Activated naive CD4-positive, alpha-beta T cell treated with Interleukin-2 at 50 U/mL for 16 hours (primary cell): Measurements from ENCODE around the gene TEX11.
"Not testable (repeated sequence)": the region's sequence is repeated elsewhere in the genome, so short reads cannot be mapped to it uniquely, and the experiment has no call there.

Source experiments
- DNase-seq: peaks from one replicate; pipeline ENCODE4 v3.0.0-alpha.2; 2020

TEX11 gene

DNA sequence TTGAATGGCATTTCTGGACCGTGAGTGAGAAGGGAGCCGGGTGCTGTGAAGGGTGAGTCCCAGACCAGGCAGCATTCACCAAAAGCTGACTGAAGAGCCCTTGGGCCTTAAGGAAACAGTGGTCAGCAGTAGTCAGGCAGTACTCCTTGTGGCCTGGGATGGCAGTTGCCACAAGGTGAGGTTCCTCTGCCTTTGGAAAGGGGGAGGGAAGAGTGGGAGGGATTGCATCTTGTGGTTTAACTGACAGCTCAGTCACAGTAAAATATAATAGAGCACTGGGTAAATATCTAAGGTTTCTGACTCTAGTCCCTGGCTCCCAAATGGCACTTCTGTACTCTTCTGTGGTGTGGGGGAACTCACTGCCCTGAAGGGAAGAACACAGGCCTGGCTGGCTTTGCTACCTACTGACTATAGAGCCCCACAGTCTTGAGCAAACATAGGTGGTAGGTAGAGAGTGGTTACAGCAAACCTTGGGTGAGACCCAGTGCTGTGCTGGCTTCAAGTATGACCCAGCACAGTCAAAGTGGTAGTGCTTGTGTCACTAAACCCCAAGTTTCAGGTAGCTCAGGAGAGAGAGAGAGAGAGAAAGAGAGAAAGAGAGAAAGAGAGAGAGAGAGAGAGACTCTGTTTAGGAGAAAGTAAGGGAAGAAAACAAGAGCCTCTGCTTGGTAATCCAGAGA, 154.2 kb downstream of the TEX11 start:
- DNase-seq: no peak

DNA sequence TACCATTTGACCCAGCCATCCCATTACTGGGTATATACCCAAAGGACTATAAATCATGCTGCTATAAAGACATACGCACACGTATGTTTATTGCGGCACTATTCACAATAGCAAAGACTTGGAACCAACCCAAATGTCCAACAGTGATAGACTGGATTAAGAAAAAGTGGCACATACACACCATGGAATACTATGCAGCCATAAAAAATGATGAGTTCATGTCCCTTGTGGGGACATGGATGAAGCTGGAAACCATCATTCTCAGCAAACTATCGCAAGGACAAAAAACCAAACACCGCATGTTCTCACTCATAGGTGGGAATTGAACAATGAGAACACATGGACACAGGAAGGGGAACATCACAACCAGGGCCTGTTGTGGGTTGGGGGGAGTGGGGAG, 174.7 kb downstream of the TEX11 start:
- DNase-seq: not testable (repeated sequence)

DNA sequence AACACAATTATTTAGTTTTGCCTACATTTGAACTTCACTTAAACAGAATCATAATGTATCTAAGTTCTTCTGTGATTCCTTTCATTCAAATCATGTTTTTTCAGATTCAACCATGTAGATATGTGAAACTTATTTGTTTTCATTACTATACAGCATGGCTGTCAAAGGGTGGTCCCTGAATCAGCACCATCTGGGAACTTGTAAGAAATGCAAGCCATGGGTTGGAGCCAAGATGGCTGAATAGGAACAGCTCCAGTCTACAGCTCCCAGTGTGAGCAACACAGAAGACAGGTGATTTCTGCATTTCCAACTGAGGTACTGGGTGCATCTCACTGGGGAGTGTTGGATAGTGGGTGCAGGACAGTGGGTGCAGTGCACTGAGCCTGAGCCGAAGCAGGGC, 180.6 kb downstream of the TEX11 start:
- not testable (repeated sequence) for DNase-seq

DNA sequence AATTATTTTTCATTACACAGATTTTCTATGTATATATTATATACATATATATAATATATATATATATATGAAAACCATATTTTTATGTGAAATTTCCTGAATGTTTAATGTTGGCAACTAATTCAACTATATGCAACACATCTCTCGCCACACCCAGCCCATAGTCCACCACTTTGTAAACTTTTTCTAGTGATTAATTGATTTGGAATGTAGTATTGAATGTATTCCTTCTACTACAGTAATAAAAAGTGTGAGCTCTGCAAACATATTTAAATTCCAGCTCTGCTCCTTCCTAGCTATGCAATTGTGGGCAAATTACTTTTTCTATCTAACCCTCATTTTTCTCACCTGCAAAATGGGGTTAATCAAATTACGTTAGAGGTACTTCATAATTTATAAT, 187.8 kb downstream of the TEX11 start:
- no peak for DNase-seq

DNA sequence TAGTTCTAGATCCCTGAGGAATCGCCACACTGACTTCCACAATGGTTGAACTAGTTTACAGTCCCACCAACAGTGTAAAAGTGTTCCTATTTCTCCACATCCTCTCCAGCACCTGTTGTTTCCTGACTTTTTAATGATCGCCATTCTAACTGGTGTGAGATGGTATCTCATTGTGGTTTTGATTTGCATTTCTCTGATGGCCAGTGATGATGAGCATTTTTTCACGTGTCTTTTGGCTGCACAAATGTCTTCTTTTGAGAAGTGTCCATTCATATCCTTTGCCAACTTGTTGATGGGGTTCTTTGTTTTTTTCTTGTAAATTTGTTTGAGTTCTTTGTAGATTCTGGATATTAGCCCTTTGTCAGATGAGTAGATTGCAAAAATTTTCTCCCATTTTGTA, 197.2 kb downstream of the TEX11 start:
- DNase-seq: not testable (repeated sequence)

DNA sequence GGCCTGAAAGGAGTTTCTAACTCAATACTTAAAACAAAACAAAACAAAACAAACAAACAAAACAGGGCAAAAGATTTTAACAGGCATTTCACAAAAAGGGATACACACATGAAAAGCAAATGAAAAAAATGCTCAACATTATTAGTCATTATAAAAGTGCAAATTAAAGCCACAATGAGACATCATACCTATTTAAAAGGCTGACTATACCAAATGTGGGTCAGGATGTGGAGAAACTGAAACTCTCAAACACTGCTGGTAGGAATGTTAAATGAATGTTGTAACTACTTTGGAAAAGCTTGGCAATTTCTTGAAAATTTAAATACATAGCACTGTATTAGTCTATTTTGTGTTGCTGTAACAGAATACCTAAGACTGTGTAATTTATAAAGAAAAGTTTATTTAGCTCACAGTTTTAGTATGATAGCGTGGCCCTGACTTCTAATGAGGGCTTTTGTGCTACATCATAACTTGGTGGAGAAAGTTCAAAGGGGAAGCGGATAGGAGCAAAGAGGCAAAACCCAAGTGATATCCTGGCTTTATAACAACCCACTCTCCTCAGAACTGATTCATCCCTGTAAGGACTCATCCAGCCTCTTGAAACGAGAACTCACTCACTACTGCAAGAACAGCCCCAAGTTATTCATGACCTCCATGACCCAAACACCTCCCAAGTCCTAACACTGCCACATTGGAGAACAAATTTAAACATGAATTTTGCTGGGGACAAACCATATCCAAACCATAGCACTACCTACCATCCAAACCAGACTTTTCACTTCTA, 214.0 kb downstream of the TEX11 start:
- no peak for DNase-seq

DNA sequence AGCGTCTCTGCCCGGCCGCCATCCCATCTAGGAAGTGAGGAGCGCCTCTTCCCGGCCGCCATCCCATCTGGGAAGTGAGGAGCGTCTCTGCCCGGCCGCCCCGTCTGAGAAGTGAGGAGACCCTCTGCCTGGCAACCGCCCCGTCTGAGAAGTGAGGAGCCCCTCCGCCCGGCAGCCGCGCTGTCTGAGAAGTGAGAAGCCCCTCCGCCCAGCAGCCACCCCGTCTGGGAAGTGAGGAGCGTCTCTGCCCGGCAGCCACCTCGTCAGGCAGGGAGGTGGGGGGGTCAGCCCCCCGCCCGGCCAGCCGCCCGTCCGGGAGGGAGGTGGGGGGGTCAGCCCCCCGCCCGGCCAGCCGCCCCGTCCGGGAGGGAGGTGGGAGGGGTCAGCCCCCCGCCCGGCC, 229.1 kb downstream of the TEX11 start:
- DNase-seq: not testable (repeated sequence)

DNA sequence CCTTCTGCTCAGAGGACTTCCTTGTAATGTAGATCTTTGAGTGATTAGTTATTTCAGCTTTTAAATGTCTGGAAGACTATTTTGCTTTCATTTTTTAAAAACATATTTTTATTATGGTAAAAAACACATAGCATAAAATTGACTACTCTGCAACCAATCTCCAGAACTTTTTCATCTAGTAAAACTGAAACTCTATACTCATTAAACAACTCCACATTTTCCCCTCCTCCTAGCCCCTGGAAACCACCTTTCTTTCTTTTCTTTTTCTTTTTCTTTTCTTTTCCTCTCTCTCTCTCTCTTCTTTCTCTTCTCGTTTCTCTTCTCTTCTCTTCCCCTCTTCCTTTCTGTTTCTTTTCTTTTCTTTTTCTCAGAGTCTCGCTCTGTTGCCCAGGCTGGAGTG, 233.2 kb downstream of the TEX11 start:
- no peak for DNase-seq

DNA sequence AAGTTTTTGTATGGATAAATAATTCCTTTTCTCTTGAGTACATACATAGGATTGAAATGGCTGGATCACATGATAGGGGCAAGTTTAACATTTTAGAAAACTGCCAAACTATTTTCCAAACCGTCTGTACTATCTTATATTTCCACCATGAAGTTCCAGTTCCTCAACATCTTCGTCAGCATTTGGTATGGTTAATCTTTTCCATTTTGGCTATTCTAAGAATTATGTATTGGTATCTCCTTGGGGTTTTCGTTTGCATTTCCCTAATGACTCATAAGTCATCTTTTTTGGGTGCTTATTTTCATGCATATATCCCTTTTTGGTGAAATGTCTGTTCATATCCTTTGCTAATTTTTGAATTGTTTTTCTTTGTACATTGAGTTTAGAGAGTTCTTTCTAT, 236.2 kb downstream of the TEX11 start:
- DNase-seq: no peak

DNA sequence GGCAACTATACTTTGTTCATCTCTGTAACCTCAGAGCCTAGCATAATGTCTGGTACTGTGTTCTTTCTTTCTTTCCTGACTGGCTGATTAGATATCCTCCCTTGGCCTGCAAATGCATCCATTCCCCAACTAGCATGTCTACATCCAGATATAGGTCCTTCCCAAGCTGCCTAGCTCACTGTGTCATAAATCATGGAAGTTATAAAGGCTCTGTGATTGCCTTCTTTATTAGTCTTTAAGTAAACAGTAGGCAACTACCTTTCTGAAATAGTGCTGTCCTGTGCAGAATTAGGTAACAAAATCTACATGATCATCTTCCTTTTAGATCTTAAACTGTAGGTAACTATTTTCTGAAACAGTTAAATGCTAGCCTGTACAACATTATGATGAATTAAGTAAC, 239.4 kb downstream of the TEX11 start:
- no peak for DNase-seq

DNA sequence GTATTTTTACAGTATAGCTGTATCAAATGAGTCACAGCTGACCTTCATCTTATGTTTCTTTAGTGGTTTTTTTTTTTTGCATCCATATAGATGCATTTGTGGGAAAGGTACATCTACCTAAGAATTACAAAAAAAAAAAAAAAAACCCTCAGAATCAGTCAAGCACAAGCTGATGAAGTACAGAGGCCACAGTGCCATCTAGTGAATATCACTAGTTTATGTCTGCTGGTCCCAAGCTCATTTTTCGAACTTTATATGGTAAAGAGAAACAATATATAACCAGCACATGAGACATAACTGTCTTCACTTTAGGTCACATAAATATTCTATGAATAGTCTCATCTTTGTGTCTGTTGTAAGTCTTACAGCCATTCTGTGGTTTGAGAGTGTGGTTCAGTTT, 243.8 kb downstream of the TEX11 start:
- DNase-seq: no peak

DNA sequence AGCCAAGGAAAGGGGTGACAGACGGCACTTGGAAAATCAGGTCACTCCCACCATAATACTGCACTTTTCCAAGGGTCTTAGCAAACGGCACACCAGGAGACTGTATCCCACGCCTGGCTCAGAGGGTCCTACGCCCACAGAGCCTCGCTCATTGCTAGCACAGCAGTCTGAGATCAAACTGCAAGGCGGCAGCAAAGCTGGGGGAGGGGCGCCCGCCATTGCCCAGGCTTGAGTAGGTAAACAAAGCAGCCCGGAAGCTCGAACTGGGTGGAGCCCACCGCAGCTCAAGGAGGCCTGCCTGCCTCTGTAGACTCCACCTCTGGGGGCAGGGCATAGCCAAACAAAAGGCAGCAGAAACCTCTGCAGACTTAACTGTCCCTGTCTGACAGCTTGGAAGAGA, 247.4 kb downstream of the TEX11 start:
- not testable (repeated sequence) for DNase-seq

DNA sequence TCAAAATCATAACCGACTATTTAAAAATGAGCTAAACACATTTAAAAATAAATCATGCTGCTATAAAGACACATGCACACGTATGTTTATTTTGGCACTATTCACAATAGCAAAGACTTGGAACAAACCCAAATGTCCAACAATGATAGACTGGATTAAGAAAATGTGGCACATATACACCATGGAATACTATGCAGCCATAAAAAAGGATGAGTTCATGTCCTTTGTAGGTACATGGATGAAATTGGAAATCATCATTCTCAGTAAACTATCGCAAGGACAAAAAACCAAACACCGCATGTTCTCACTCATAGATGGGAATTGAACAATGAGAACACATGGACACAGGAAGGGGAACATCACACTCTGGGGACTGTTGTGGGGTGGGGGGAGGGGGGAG, 251.0 kb downstream of the TEX11 start:
- not testable (repeated sequence) for DNase-seq

DNA sequence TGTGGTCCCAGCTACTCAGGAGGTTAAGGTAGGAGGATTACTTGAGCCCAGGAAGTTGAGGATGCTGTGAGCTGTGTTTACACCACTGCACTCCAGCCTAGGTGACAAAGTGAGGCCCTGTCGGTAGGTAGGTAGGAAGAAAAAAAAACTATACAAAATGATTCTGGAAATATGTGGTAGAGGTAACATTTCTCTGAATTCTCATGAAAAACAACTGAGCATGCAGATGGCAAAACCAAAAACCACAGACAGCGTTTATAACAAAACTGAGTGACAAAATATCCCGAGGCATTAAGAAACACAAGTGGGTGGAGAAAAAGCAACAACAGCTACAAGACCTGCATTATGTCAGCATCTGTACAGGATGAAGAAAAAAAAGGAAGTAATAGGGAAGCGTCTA, 252.2 kb downstream of the TEX11 start:
- no peak for DNase-seq

DNA sequence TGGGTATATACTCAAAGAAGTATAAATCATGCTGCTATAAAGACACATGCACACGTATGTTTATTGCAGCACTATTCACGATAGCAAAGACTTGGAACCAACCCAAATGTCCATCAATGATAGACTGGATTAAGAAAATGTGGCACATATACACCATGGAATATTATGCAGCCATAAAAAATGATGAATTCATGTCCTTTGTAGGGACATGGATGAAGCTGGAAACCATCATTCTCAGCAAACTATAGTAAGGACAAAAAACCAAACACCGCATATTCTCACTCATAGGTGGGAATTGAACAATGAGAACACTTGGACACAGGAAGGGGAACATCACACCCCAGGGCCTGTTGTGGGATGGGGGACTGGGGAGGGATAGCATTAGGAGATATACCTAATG, 260.6 kb downstream of the TEX11 start:
- not testable (repeated sequence) for DNase-seq

DNA sequence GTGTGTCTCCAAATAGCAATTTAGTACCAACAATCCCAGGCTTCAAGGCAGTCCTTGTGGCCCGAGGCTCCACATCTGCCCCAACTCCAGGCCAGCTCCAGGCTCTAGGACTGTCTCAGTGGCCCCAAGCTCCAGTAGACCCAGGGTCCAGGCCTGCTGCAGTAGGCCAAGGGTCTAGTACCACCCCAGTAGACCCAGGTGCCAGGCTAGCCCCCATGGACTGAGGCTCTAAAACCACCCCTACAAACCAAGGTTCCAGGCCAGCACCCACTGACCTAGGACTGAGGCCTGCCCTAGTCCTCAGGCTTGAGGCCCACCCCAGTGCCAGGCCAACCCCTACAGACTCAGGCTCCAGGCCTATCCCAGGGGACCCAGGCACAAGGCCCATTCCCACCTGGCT, 272.3 kb downstream of the TEX11 start:
- no peak for DNase-seq

DNA sequence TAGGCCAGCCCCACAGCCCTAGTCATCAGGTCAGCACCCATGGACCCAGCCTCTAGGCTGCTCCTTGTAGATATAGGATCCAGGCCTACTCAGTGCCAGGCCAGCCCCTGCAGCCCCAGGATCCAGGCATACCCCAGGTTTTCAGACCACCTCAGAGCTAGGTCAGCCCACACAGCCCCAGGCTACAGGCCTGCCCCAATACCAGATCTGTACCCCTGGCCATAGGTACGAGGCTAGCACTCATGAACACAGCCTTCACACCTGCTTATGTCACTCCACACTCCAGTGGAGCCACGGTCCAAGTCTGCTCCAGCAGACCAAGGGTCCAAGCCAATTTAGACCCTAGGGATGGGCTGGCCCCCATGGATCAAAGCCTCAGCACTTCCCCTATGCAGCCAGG, 272.8 kb downstream of the TEX11 start:
- DNase-seq: no peak

DNA sequence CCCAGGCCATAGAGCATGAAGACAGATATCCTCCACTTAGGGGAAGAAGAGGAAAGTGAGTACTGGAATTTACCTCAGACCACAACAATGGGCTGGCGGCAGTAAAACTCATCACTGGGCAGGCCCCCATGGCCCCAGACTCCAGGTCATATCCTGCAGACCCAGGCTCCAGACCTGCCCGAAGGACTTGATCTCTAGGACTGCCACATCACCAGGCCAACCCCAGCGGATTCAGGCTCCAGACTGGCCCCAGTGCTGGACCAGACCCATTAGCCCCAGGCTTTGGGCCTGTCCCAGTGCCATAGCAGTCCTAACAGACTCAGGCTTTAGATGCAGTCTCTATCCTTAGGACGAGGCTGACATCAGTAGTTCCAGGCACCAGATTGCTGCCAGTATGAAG, 273.3 kb downstream of the TEX11 start:
- DNase-seq: no peak

DNA sequence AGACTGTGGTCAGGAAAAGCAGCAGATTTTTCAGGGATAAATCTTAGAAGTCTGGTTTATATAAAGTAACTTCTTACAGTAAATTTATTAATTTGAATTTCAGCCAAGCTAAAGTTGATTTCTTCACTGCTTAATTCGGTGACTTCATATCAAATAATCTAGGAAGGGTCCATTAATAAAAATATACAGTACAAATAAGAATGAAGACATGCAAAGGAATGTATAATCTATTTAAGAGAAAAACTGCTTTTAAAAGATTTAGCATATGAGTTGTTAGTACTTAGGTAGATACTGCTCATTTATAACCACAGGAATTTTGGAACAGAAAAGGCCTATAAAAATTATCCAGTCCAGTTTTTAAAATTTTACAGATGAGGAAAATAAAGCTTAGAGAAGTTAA, 286.8 kb downstream of the TEX11 start:
- no peak for DNase-seq

DNA sequence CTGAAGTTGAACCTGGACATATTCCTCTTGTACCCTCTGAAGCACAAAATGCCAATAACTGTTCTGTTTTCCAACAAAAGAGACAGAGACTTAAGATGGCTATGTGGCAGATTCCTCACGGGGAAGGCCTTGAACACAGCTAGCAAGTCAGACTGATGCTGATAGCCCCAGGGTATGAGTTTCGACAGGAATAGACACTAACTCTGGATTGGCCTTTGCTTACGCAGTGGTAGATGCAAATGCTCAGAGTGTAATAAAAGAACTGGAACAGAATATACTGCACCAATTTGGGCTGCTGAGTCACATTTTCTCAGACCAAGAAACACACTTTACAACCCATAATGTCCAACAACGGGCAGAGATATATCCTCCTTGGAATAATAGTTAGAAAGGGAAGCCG, 290.0 kb downstream of the TEX11 start:
- no peak for DNase-seq

DNA sequence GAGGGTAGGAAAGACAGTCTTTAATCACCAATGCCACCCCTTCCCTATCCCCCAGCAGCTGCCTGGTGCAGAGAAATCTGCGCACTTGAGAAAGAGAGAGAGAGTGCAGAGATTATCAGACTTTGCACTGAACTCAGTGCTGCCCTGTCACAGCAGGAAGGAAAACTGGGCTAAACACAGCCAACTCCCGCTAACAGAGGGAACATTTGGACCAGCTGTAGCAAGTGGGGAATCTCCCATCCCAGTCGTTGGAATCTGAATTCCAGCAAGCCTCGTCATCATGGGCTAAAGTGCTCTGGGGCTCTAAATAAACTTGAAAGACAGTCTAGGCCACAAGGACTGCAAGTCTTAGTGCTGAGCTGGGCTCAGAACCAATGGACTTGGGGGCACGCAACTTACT, 295.2 kb downstream of the TEX11 start:
- no peak for DNase-seq

DNA sequence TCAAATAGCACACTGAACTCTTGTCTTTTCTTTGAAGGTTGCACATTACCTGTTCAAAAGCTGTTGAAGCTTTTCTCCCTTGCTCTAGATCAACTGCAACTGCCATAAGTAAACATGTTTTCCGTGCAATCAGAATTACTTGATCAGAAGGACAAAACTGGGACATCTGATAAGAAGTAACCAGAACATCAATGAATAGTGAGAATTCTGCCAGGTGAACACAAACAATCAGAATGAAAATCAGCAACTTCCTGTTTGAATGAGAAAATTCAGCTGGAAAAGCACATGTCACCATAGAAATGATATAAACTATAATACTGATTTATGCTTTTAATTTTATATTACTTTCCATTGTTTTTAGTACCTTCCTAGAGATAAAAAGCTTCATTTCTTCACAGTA, 303.2 kb downstream of the TEX11 start:
- no peak for DNase-seq

DNA sequence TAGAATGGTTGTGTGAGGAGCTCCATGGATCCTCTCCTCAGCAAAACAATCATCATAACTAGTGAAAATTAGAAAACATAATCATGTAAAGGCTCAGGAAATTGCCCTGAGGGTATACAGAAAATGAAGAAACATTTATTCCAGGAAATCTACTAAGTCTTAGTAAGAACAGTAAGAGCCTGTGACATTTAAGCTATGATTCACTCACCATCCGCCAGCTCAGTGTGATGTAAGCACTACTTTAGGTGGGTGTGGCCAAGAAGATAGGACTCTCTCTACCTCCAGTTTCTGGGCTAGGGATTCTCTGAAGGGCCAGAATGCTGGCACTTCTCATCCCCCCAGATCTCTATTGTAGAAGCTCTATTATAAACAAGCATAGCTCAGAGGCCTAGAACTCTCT, 316.4 kb downstream of the TEX11 start:
- no peak for DNase-seq

DNA sequence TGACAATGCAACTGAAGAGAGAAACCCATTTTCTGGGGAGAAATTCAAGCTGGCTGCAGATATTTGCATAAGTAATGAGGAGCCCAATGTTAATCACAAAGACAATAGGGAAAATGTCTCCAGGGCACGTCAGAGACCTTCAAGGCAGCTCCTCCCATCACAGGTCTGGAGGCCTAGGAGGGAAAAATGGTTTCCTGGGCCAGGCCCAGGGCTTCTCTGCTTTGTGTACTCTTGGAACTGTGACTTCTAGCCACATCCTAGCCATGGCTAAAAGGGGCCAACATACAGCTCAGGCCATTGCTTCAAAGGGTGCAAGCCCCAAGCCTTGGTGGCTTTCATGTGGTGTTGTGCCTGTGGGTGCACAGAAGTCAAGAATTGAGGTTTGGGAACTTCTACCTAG, 321.4 kb downstream of the TEX11 start:
- not testable (repeated sequence) for DNase-seq

DNA sequence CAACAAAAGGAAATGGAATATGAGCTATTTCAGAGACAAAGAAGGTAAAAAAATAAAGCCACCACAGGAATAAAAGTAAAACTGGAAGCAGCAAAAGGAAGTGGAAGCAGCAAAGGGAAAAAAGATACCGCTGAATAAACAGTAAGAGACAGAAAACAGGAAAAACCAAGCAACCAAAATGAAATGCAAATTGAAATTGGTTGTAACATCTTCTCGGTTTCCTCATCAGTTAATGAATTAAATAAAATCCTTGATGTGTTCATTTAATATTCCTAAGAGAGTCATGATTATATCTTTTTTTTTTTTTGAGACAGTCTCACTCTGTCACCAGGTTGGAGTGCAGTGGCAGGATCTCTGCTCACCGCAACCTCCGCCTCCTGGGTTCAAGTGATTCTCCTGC, 331.1 kb downstream of the TEX11 start:
- no peak for DNase-seq
